ENCODE results near the gene HELZ.

DNA sequence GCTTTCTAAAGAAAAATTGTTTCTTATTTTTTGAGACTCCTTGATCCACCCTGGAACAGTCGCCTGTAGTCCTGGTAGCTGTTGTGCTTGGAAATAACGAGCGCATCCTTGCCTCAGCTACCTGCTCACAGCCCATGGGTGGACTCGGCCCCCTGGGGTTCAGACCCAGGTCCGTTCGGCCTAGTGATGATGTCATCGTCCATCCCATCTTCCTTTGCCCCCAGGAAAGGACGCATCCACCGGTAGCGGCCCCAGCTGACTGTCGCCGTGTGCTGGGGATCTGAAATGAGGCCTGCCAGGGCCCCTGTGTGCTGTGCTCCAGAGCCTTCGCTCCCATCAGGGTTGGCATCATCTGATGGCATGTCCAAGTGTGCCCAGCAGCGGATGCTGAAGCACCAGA is 212.6 kb downstream of the HELZ start:
- TF ChIP-seq, protein P1, sequence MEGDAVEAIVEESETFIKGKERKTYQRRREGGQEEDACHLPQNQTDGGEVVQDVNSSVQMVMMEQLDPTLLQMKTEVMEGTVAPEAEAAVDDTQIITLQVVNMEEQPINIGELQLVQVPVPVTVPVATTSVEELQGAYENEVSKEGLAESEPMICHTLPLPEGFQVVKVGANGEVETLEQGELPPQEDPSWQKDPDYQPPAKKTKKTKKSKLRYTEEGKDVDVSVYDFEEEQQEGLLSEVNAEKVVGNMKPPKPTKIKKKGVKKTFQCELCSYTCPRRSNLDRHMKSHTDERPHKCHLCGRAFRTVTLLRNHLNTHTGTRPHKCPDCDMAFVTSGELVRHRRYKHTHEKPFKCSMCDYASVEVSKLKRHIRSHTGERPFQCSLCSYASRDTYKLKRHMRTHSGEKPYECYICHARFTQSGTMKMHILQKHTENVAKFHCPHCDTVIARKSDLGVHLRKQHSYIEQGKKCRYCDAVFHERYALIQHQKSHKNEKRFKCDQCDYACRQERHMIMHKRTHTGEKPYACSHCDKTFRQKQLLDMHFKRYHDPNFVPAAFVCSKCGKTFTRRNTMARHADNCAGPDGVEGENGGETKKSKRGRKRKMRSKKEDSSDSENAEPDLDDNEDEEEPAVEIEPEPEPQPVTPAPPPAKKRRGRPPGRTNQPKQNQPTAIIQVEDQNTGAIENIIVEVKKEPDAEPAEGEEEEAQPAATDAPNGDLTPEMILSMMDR (IDR thresholded peaks at IDR 0.05 in 2 of 3, conservative IDR thresholded peaks at IDR 0.05 in 1 of 3; ENCODE audit: borderline replicate concordance in 1 of 3, insufficient read depth in 1 of 3, low read depth in 2 of 3, low read length in 2 of 3) = no peak
- TF ChIP-seq EZH2 (IDR thresholded peaks at IDR 0.05) = no peak
- no peak for TF ChIP-seq JUND (IDR thresholded peaks at IDR 0.05)
- no peak for TF ChIP-seq SRF (IDR thresholded peaks at IDR 0.05; ENCODE audit: low read depth)
- no peak for TF ChIP-seq POLR2A (IDR thresholded peaks at IDR 0.05; ENCODE audit: borderline replicate concordance, extremely low read depth, insufficient read depth, insufficient read length)
- TF ChIP-seq, protein P2, sequence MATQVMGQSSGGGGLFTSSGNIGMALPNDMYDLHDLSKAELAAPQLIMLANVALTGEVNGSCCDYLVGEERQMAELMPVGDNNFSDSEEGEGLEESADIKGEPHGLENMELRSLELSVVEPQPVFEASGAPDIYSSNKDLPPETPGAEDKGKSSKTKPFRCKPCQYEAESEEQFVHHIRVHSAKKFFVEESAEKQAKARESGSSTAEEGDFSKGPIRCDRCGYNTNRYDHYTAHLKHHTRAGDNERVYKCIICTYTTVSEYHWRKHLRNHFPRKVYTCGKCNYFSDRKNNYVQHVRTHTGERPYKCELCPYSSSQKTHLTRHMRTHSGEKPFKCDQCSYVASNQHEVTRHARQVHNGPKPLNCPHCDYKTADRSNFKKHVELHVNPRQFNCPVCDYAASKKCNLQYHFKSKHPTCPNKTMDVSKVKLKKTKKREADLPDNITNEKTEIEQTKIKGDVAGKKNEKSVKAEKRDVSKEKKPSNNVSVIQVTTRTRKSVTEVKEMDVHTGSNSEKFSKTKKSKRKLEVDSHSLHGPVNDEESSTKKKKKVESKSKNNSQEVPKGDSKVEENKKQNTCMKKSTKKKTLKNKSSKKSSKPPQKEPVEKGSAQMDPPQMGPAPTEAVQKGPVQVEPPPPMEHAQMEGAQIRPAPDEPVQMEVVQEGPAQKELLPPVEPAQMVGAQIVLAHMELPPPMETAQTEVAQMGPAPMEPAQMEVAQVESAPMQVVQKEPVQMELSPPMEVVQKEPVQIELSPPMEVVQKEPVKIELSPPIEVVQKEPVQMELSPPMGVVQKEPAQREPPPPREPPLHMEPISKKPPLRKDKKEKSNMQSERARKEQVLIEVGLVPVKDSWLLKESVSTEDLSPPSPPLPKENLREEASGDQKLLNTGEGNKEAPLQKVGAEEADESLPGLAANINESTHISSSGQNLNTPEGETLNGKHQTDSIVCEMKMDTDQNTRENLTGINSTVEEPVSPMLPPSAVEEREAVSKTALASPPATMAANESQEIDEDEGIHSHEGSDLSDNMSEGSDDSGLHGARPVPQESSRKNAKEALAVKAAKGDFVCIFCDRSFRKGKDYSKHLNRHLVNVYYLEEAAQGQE (IDR thresholded peaks at IDR 0.05; ENCODE audit: low read depth) = no peak
- no peak for TF ChIP-seq CEBPB (IDR thresholded peaks at IDR 0.05; ENCODE audit: low read depth)
- TF ChIP-seq ELF1 (IDR thresholded peaks at IDR 0.05; ENCODE audit: borderline replicate concordance, low read depth) = no peak
